Measurements from ENCODE around the gene FOXQ1.

FOXQ1 gene

GRCh38 chr6:1327630-1328029 is 15.7 kb downstream of the FOXQ1 start:
- TF ChIP-seq MAX (IDR thresholded peaks at IDR 0.05; ENCODE audit: low read depth, low read length) (no peak), POLR2A (IDR thresholded peaks at IDR 0.05; ENCODE audit: extremely low read depth, insufficient read length) (no peak)
- DNase-seq (ENCODE audit: low read depth), result no peak
- H3K4me3 ChIP-seq (ENCODE audit: low read depth, low read length), result no peak overlapping the region

DNA sequence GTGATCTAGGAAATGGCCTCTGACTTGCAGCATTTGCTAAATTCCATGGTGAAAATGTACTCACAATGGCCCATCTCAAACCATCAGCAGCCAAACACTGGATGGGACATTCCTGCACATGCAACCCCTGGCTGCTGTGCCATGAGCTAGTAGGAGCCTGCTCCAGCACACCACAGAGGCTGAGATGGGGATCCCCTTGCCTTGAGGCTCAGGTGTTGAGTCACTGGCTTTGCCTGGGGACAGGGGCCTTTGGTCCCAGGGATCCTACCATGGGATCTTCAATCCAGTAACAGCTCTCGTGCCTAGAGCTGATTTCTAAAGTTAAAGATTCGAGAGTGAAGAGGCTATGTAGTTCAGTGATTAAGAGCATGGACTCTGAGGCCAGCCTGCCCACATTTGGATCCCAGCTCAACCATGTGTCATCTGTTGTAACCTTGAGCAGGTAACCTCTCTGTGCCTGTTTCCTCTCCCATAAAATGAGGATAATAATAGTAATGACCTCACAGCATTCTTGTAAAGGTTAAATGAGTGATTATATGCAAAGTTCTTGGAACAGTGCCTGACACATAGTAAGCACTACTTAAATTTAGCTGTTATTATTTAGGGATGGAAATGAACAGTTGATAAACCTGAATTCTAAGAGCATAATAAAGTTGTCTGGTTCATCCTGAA is 16.4 kb downstream of the FOXQ1 start:
- no peak for DNase-seq (ENCODE audit: low read depth)
- TF ChIP-seq MAX (IDR thresholded peaks at IDR 0.05; ENCODE audit: low read depth, low read length) (no peak), MYC (IDR thresholded peaks at IDR 0.05; ENCODE audit: low read depth, low read length) (no peak), POLR2A (IDR thresholded peaks at IDR 0.05; ENCODE audit: extremely low read depth, insufficient read length) (no peak)
- TF ChIP-seq, protein P1, sequence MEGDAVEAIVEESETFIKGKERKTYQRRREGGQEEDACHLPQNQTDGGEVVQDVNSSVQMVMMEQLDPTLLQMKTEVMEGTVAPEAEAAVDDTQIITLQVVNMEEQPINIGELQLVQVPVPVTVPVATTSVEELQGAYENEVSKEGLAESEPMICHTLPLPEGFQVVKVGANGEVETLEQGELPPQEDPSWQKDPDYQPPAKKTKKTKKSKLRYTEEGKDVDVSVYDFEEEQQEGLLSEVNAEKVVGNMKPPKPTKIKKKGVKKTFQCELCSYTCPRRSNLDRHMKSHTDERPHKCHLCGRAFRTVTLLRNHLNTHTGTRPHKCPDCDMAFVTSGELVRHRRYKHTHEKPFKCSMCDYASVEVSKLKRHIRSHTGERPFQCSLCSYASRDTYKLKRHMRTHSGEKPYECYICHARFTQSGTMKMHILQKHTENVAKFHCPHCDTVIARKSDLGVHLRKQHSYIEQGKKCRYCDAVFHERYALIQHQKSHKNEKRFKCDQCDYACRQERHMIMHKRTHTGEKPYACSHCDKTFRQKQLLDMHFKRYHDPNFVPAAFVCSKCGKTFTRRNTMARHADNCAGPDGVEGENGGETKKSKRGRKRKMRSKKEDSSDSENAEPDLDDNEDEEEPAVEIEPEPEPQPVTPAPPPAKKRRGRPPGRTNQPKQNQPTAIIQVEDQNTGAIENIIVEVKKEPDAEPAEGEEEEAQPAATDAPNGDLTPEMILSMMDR (IDR thresholded peaks at IDR 0.05; ENCODE audit: low read depth, low read length), result no peak
- H3K4me3 ChIP-seq (ENCODE audit: low read depth, low read length), result no peak overlapping the region

GRCh38 chr6:1329708-1330107 is 17.8 kb downstream of the FOXQ1 start:
- TF ChIP-seq POLR2A (IDR thresholded peaks at IDR 0.05; ENCODE audit: extremely low read depth, insufficient read length) (no peak), MYC (IDR thresholded peaks at IDR 0.05; ENCODE audit: low read depth, low read length) (no peak), MAX (IDR thresholded peaks at IDR 0.05; ENCODE audit: low read depth, low read length) (no peak)
- TF ChIP-seq, protein P1 (IDR thresholded peaks at IDR 0.05; ENCODE audit: low read depth, low read length), result no peak
- H3K4me3 ChIP-seq (ENCODE audit: low read depth, low read length), result no peak overlapping the region
- DNase-seq (ENCODE audit: low read depth), result no peak

DNA sequence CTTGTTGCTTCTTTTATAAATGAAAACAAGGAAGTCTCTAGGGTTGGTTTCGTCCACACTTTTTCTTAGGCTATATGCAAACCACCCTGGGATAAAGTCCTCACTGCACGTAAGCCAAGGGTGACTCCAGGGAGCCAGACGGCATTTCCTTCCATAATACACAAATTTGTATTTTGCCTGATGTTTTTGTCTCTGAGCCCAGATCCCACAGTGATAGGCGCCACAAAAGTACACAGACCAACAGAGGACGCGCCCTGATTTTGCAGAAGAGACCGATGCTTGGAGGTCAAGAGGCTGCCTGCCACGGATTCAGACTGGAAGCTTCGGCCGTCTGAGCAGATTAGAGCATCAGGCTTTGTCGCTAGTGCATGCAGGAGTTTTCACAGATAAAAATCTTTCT is 22.8 kb downstream of the FOXQ1 start:
- DNase-seq (ENCODE audit: low read depth), result no peak
- no peak for TF ChIP-seq MAX (IDR thresholded peaks at IDR 0.05; ENCODE audit: low read depth, low read length)
- no peak for TF ChIP-seq MYC (IDR thresholded peaks at IDR 0.05; ENCODE audit: low read depth, low read length)
- TF ChIP-seq, protein P1 (IDR thresholded peaks at IDR 0.05; ENCODE audit: low read depth, low read length), result no peak
- TF ChIP-seq POLR2A (IDR thresholded peaks at IDR 0.05; ENCODE audit: extremely low read depth, insufficient read length), result no peak
- H3K4me3 ChIP-seq (ENCODE audit: low read depth, low read length), result no peak overlapping the region

DNA sequence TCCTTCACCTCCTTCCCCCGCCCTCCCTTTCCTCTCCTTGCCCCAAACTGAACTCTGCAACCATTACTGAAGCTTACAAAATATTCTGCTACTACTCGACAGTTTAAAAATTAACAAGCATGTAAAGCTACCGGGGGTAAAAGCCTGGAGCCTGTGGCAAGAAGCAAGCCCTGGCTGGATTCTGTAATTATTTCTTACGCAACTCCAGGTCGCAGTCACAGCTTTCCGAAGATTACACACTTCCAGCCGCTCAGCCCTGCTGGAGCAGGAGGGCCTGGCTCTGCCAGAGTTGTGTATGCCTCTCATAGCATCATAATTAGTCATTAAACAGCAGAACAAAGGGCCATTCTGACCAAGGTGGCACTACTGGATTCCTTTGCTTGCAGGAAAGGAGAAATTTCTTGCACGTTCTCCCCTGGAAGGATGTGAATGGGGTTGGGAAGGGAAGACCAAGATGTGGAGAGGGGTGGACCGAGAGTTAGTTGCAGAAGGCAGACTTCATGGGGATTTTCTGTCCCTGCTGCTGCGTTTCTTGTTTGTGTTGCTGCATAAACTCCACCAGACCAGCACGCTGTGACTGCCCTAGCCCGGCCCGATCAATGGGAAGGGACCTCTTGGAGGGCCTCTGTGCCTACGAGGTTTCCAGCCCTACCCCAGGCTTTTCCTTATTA is 23.6 kb downstream of the FOXQ1 start:
- no peak overlapping the region for H3K4me3 ChIP-seq (ENCODE audit: low read depth, low read length)
- TF ChIP-seq, protein P1 (IDR thresholded peaks at IDR 0.05; ENCODE audit: low read depth, low read length), result no peak
- peak; percentile 37; the same call in 1 of the 2 replicates for TF ChIP-seq MYC (IDR thresholded peaks at IDR 0.05; ENCODE audit: low read depth, low read length)
- TF ChIP-seq MAX (IDR thresholded peaks at IDR 0.05; ENCODE audit: low read depth, low read length), result peak; percentile 29
- peak; percentile 94 for DNase-seq (ENCODE audit: low read depth)

DNA sequence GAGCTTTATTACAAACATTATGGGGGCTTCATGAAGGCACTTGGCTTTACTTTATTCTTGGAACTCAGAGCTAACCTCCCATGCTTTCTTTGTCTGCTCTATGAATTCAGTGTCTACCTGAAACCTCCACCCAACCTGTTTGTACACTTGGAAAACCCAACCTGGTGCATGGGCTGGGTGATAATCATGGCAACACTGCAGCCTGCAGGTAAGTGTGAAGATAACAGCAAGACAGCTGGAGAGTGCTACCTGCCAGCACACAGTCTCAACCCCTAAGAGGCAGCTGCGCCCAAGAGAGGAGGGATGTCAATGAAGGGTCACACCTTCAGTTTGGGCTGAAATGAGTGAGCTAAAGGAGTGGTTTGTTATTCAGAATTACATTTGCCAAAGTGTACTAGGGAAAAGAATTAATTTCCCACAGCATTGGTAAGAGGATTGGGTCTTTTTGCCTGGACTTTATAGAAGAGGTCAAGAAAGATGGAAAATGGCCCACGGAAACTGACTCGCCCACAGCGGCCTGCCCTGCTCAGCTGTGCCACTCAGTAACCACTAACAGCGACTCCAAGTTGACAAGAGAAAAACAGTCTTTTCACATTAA is 24.4 kb downstream of the FOXQ1 start:
- no peak for TF ChIP-seq MYC (IDR thresholded peaks at IDR 0.05; ENCODE audit: low read depth, low read length)
- TF ChIP-seq MAX (IDR thresholded peaks at IDR 0.05; ENCODE audit: low read depth, low read length), result no peak
- TF ChIP-seq, protein P1 (IDR thresholded peaks at IDR 0.05; ENCODE audit: low read depth, low read length), result peak; percentile 20
- DNase-seq (ENCODE audit: low read depth), result peak; percentile 47
- H3K4me3 ChIP-seq (ENCODE audit: low read depth, low read length), result no peak overlapping the region
